CD14-positive monocyte (primary cell): ENCODE results near the gene HAPLN3. TPM values are rescaled to one million over a fixed set of nuclear protein-coding genes. Genes with fewer than 3 reads are reported as not detected.

Experiments used
- DNase-seq, 3 donors: peaks; one replicate each; pipeline ENCODE4 v3.0.0-alpha.2; 2011 to 2022
- H2AFZ ChIP-seq: 2 replicates; pipeline ENCODE4 v1.6.0; 2012; ENCODE audit warnings: mild to moderate bottlenecking, low read depth, low read length, inconsistent platforms; ENCODE audit not compliant: insufficient read depth, poor library complexity, severe bottlenecking
- H3K27ac ChIP-seq, 2 donors: 1 replicate in 1 of 2; 2 replicates in 1 of 2; pipeline ENCODE4 v1.5.1; 2012 to 2013; ENCODE audit warnings: low read length in 2 of 2, control low read depth in 1 of 2, inconsistent platforms in 1 of 2, low read depth in 1 of 2, mild to moderate bottlenecking in 1 of 2
- H3K27me3 ChIP-seq, 2 donors: one replicate each; pipeline versions ENCODE4 v1.6.0 to v1.6.1; 2011 to 2013; ENCODE audit warnings: low read length in 2 of 2; ENCODE audit not compliant: control insufficient read depth in 2 of 2, insufficient read depth in 2 of 2
- H3K36me3 ChIP-seq, 2 donors: replicated peaks in 1 of 2; 1 replicate in 1 of 2; 2 replicates in 1 of 2; pipeline versions ENCODE4 v1.5.1 to v1.6.1; 2012 to 2013; ENCODE audit warnings: low read length in 2 of 2, control low read depth in 1 of 2, inconsistent platforms in 1 of 2, mild to moderate bottlenecking in 1 of 2; ENCODE audit not compliant: insufficient read depth in 2 of 2, control insufficient read depth in 1 of 2
- H3K4me1 ChIP-seq, 2 donors: 1 replicate in 1 of 2; 2 replicates in 1 of 2; pipeline versions ENCODE4 v1.5.1 to v1.6.1; 2012 to 2013; ENCODE audit warnings: low read length in 2 of 2, control low read depth in 1 of 2, inconsistent platforms in 1 of 2, mild to moderate bottlenecking in 1 of 2, moderate library complexity in 1 of 2; ENCODE audit not compliant: insufficient read depth in 2 of 2, control insufficient read depth in 1 of 2
- H3K4me2 ChIP-seq: replicated peaks from 2 replicates; pipeline ENCODE3; 2012; ENCODE audit warnings: low read length, moderate library complexity, mild to moderate bottlenecking; ENCODE audit not compliant: poor library complexity, severe bottlenecking; ENCODE audit errors: extremely low read depth
- H3K4me3 ChIP-seq, 3 experiments: fragments of 200-600 bp in 1 of 3; sonication (generic) in 1 of 3; replicated peaks in 1 of 3; 1 replicate in 2 of 3; 2 replicates in 1 of 3; pipeline ENCODE4 v1.5.1; 2011 to 2013; ENCODE audit warnings: low read length in 3 of 3, mild to moderate bottlenecking in 3 of 3, control low read depth in 2 of 3, low read depth in 2 of 3, inconsistent platforms in 1 of 3, moderate library complexity in 1 of 3
- H3K79me2 ChIP-seq: 2 replicates; pipeline ENCODE4 v1.6.0; 2012; ENCODE audit warnings: mild to moderate bottlenecking, control low read depth, inconsistent platforms, low read length, moderate library complexity; ENCODE audit not compliant: insufficient read depth
- H3K9ac ChIP-seq: 2 replicates; pipeline ENCODE4 v1.6.0; 2017; ENCODE audit warnings: low read length, mild to moderate bottlenecking; ENCODE audit not compliant: insufficient read depth, poor library complexity, severe bottlenecking
- H3K9me3 ChIP-seq, 2 donors: replicated peaks in 1 of 2; 1 replicate in 1 of 2; 2 replicates in 1 of 2; pipeline versions ENCODE4 v1.5.1 to v1.6.1; 2012 to 2013; ENCODE audit warnings: low read length in 2 of 2, control low read depth in 1 of 2; ENCODE audit not compliant: control insufficient read depth in 1 of 2, insufficient read depth in 1 of 2
- H4K20me1 ChIP-seq: 2 replicates; pipeline ENCODE4 v1.6.0; 2012; ENCODE audit warnings: mild to moderate bottlenecking, low read length, control low read depth, moderate library complexity; ENCODE audit not compliant: insufficient read depth
- H3K27ac Mint-ChIP-seq, 7 donors: one replicate each; pipeline ENCODE4 v1.8.0; 2020; ENCODE audit warnings: mild to moderate bottlenecking in 7 of 7, mixed read lengths in 7 of 7, moderate library complexity in 6 of 7, inconsistent platforms in 2 of 7
- H3K27me3 Mint-ChIP-seq, 3 donors: one replicate each; pipeline ENCODE4 v1.8.0; 2021 to 2022; ENCODE audit warnings: low read depth in 3 of 3, mild to moderate bottlenecking in 3 of 3, mixed read lengths in 3 of 3, moderate library complexity in 3 of 3, inconsistent platforms in 1 of 3
- H3K36me3 Mint-ChIP-seq, 2 donors: one replicate each; pipeline ENCODE4 v1.8.0; 2020; ENCODE audit warnings: mixed read lengths in 2 of 2, inconsistent platforms in 1 of 2, mild to moderate bottlenecking in 1 of 2
- H3K4me1 Mint-ChIP-seq: one replicate; pipeline ENCODE4 v1.8.0; 2020; ENCODE audit warnings: mild to moderate bottlenecking, mixed read lengths
- H3K4me3 Mint-ChIP-seq, 2 donors: one replicate each; pipeline ENCODE4 v1.8.0; 2020; ENCODE audit warnings: mild to moderate bottlenecking in 2 of 2, mixed read lengths in 2 of 2, moderate library complexity in 1 of 2
- H3K9me3 Mint-ChIP-seq, 7 donors: one replicate each; pipeline ENCODE4 v1.8.0; 2020 to 2022; ENCODE audit warnings: mixed read lengths in 7 of 7, mild to moderate bottlenecking in 6 of 7, moderate library complexity in 6 of 7, inconsistent platforms in 2 of 7
- WGBS: methylation state at CpG from one replicate; pipeline ENCODE4 v1.1.5; 2013; ENCODE audit warnings: missing lambda C conversion rate; ENCODE audit not compliant: insufficient coverage; 5-methylcytosine and 5-hydroxymethylcytosine counted together
- intact Hi-C, 2 donors: fragments of 100-400 bp; cut with micrococcal nuclease; formaldehyde crosslinking; loops; one replicate each; pipeline versions ENCODE4 v1.15.0 to v1.15.1; 2023
- polyA plus RNA-seq, 3 donors: library from polyadenylated mRNA; depleted of rRNA in 1 of 3; unstranded in 2 of 3; stranded (reverse) in 1 of 3; fragments of 300-500 nt in 2 of 3; fragments of >200 nt in 1 of 3; fragmentation: Illumina TruSeq in 2 of 3; gene quantifications; 1 replicate in 2 of 3; 2 replicates in 1 of 3; pipeline ENCODE4 v1.2.3, GENCODE V29; 2012 to 2021
- TF ChIP-seq, protein P1 (sequence below): fragments of 200-600 bp; IDR thresholded peaks from one replicate; pipeline ENCODE4 v1.8.0; 2022; ENCODE audit warnings: antibody characterized with exemption, mild to moderate bottlenecking

Gene HAPLN3
- polyA plus RNA-seq, 3 donors: 0.60 to 2.8 (median 0.65) TPM

DNA sequence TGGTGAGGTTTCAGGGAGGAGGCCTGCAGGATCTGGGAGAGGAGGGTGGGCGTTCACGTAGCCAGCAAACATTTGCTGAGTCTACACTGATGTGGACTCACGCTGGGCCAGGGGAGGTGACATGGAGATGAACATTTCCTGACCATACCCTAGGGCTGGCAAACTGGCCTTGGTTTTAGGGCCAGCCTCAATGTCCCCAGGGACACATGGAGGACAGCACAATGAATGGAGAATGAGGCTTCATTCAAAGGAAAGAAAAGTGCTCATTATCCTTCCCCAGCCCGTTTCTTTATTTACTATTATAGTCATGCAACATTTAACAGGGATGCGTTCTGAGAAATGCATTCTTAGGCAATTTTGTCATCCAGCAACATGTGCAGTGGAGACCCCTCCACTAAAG, 65.3 kb downstream of the HAPLN3 start:
- H3K27me3 ChIP-seq: no peaks in the 10 kb centered on the region
- H3K9me3 Mint-ChIP-seq: peaks cover 0 to 1% (median 0%) of the 10 kb centered on the region in 7 donors

DNA sequence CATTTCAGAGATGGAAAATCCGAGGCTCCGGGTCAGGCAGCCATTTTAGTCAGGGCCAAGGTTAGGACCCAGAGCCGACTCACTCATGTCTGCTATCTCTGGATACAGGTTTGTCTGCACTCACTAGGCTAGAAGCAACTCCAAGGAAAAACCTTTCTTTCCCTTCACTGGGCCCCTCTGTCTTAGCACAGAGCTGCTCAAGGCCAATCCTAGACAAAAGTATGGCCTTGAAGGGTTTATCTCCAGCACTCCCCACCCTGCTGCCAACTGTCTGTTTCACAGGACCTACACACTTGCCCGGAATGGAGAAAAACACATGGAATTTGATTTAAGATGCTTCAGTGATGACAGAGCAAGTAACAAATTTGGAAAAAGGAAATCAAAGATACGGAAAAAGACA, 66.6 kb downstream of the HAPLN3 start:
- H2AFZ ChIP-seq: no peak overlapping the region
- Mint-ChIP-seq H3K27me3 (peaks cover 0 to 8% (median 5%) of the 10 kb centered on the region in 3 donors), H3K27ac (no peak overlapping the region), H3K9me3 (peaks cover 0 to 3% (median 0%) of the 10 kb centered on the region in 7 donors), H3K4me1 (no peaks in the 10 kb centered on the region), H3K36me3 (no peaks in the 10 kb centered on the region), H3K4me3 (no peak overlapping the region)
- no peak overlapping the region for H3K27ac ChIP-seq
- 90% methylated on average over 3 of the region's 5 CpGs for WGBS
- no peaks in the 10 kb centered on the region for H3K36me3 ChIP-seq
- no peaks in the 10 kb centered on the region for H3K79me2 ChIP-seq
- no peaks in the 10 kb centered on the region for H3K9me3 ChIP-seq
- TF ChIP-seq, protein P1, sequence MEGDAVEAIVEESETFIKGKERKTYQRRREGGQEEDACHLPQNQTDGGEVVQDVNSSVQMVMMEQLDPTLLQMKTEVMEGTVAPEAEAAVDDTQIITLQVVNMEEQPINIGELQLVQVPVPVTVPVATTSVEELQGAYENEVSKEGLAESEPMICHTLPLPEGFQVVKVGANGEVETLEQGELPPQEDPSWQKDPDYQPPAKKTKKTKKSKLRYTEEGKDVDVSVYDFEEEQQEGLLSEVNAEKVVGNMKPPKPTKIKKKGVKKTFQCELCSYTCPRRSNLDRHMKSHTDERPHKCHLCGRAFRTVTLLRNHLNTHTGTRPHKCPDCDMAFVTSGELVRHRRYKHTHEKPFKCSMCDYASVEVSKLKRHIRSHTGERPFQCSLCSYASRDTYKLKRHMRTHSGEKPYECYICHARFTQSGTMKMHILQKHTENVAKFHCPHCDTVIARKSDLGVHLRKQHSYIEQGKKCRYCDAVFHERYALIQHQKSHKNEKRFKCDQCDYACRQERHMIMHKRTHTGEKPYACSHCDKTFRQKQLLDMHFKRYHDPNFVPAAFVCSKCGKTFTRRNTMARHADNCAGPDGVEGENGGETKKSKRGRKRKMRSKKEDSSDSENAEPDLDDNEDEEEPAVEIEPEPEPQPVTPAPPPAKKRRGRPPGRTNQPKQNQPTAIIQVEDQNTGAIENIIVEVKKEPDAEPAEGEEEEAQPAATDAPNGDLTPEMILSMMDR: no peak
- H3K4me3 ChIP-seq: no peak overlapping the region
- intact Hi-C loops: no loop called here
- H3K4me2 ChIP-seq: no peak overlapping the region
- no peak for DNase-seq
- no peaks in the 10 kb centered on the region for H3K27me3 ChIP-seq
- H4K20me1 ChIP-seq: no peaks in the 10 kb centered on the region
- no peaks in the 10 kb centered on the region for H3K4me1 ChIP-seq
- no peak overlapping the region for H3K9ac ChIP-seq

More for the DNA sequence above, 65.3 kb downstream of the HAPLN3 start:
- Histone ChIP-seq H2AFZ (no peak overlapping the region), H3K9ac (no peak overlapping the region), H3K79me2 (no peaks in the 10 kb centered on the region), H3K4me3 (no peak overlapping the region), H3K9me3 (no peaks in the 10 kb centered on the region), H3K4me2 (no peak overlapping the region), H3K36me3 (no peaks in the 10 kb centered on the region), H4K20me1 (no peaks in the 10 kb centered on the region), H3K4me1 (no peaks in the 10 kb centered on the region), H3K27ac (no peak overlapping the region)
- no peaks in the 10 kb centered on the region for H3K4me1 Mint-ChIP-seq
- WGBS: no CpG with 5 or more reads among the region's 5 CpGs
- H3K4me3 Mint-ChIP-seq: no peak overlapping the region
- intact Hi-C loops: no loop called here
- TF ChIP-seq, protein P1: no peak
- H3K27ac Mint-ChIP-seq: no peak overlapping the region
- DNase-seq: no peak
- no peaks in the 10 kb centered on the region for H3K36me3 Mint-ChIP-seq
- H3K27me3 Mint-ChIP-seq: peaks cover 0 to 6% (median 4%) of the 10 kb centered on the region in 3 donors

Other genes with a start within 250 kb of the HAPLN3 start
- gene ACAN, start 92.1 kb downstream of the HAPLN3 start, polyA plus RNA-seq: not detected
- 1 to 10 TPM in 1 of 3 donors, not detected in 2; 2.7 TPM for gene MFGE8, start 17.8 kb upstream of the HAPLN3 start, polyA plus RNA-seq
- 10 to 100 TPM; 30.8 to 67.1 (median 37.3) TPM for gene ABHD2, start 192.9 kb upstream of the HAPLN3 start, polyA plus RNA-seq